CD14-positive monocyte (primary cell): ENCODE data around the gene TAS2R7. TPM values are rescaled to one million over a fixed set of nuclear protein-coding genes. Genes with fewer than 3 reads are reported as not detected.

ENCODE experiments used
- DNase-seq, 3 donors: peaks; one replicate each; pipeline ENCODE4 v3.0.0-alpha.2; 2011 to 2022
- H2AFZ ChIP-seq: 2 replicates; pipeline ENCODE4 v1.6.0; 2012; ENCODE audit warnings: mild to moderate bottlenecking, low read depth, low read length, inconsistent platforms; ENCODE audit not compliant: insufficient read depth, poor library complexity, severe bottlenecking
- H3K27ac ChIP-seq, 2 donors: 1 replicate in 1 of 2; 2 replicates in 1 of 2; pipeline ENCODE4 v1.5.1; 2012 to 2013; ENCODE audit warnings: low read length in 2 of 2, control low read depth in 1 of 2, inconsistent platforms in 1 of 2, low read depth in 1 of 2, mild to moderate bottlenecking in 1 of 2
- H3K27me3 ChIP-seq, 2 donors: one replicate each; pipeline versions ENCODE4 v1.6.0 to v1.6.1; 2011 to 2013; ENCODE audit warnings: low read length in 2 of 2; ENCODE audit not compliant: control insufficient read depth in 2 of 2, insufficient read depth in 2 of 2
- H3K36me3 ChIP-seq, 2 donors: replicated peaks in 1 of 2; 1 replicate in 1 of 2; 2 replicates in 1 of 2; pipeline versions ENCODE4 v1.5.1 to v1.6.1; 2012 to 2013; ENCODE audit warnings: low read length in 2 of 2, control low read depth in 1 of 2, inconsistent platforms in 1 of 2, mild to moderate bottlenecking in 1 of 2; ENCODE audit not compliant: insufficient read depth in 2 of 2, control insufficient read depth in 1 of 2
- H3K4me1 ChIP-seq, 2 donors: 1 replicate in 1 of 2; 2 replicates in 1 of 2; pipeline versions ENCODE4 v1.5.1 to v1.6.1; 2012 to 2013; ENCODE audit warnings: low read length in 2 of 2, control low read depth in 1 of 2, inconsistent platforms in 1 of 2, mild to moderate bottlenecking in 1 of 2, moderate library complexity in 1 of 2; ENCODE audit not compliant: insufficient read depth in 2 of 2, control insufficient read depth in 1 of 2
- H3K4me2 ChIP-seq: replicated peaks from 2 replicates; pipeline ENCODE3; 2012; ENCODE audit warnings: low read length, moderate library complexity, mild to moderate bottlenecking; ENCODE audit not compliant: poor library complexity, severe bottlenecking; ENCODE audit errors: extremely low read depth
- H3K4me3 ChIP-seq, 3 experiments: fragments of 200-600 bp in 1 of 3; sonication (generic) in 1 of 3; replicated peaks in 1 of 3; 1 replicate in 2 of 3; 2 replicates in 1 of 3; pipeline ENCODE4 v1.5.1; 2011 to 2013; ENCODE audit warnings: low read length in 3 of 3, mild to moderate bottlenecking in 3 of 3, control low read depth in 2 of 3, low read depth in 2 of 3, inconsistent platforms in 1 of 3, moderate library complexity in 1 of 3
- H3K79me2 ChIP-seq: 2 replicates; pipeline ENCODE4 v1.6.0; 2012; ENCODE audit warnings: mild to moderate bottlenecking, control low read depth, inconsistent platforms, low read length, moderate library complexity; ENCODE audit not compliant: insufficient read depth
- H3K9ac ChIP-seq: 2 replicates; pipeline ENCODE4 v1.6.0; 2017; ENCODE audit warnings: low read length, mild to moderate bottlenecking; ENCODE audit not compliant: insufficient read depth, poor library complexity, severe bottlenecking
- H3K9me3 ChIP-seq, 2 donors: replicated peaks in 1 of 2; 1 replicate in 1 of 2; 2 replicates in 1 of 2; pipeline versions ENCODE4 v1.5.1 to v1.6.1; 2012 to 2013; ENCODE audit warnings: low read length in 2 of 2, control low read depth in 1 of 2; ENCODE audit not compliant: control insufficient read depth in 1 of 2, insufficient read depth in 1 of 2
- H4K20me1 ChIP-seq: 2 replicates; pipeline ENCODE4 v1.6.0; 2012; ENCODE audit warnings: mild to moderate bottlenecking, low read length, control low read depth, moderate library complexity; ENCODE audit not compliant: insufficient read depth
- H3K27ac Mint-ChIP-seq, 7 donors: one replicate each; pipeline ENCODE4 v1.8.0; 2020; ENCODE audit warnings: mild to moderate bottlenecking in 7 of 7, mixed read lengths in 7 of 7, moderate library complexity in 6 of 7, inconsistent platforms in 2 of 7
- H3K27me3 Mint-ChIP-seq, 3 donors: one replicate each; pipeline ENCODE4 v1.8.0; 2021 to 2022; ENCODE audit warnings: low read depth in 3 of 3, mild to moderate bottlenecking in 3 of 3, mixed read lengths in 3 of 3, moderate library complexity in 3 of 3, inconsistent platforms in 1 of 3
- H3K36me3 Mint-ChIP-seq, 2 donors: one replicate each; pipeline ENCODE4 v1.8.0; 2020; ENCODE audit warnings: mixed read lengths in 2 of 2, inconsistent platforms in 1 of 2, mild to moderate bottlenecking in 1 of 2
- H3K4me1 Mint-ChIP-seq: one replicate; pipeline ENCODE4 v1.8.0; 2020; ENCODE audit warnings: mild to moderate bottlenecking, mixed read lengths
- H3K4me3 Mint-ChIP-seq, 2 donors: one replicate each; pipeline ENCODE4 v1.8.0; 2020; ENCODE audit warnings: mild to moderate bottlenecking in 2 of 2, mixed read lengths in 2 of 2, moderate library complexity in 1 of 2
- H3K9me3 Mint-ChIP-seq, 7 donors: one replicate each; pipeline ENCODE4 v1.8.0; 2020 to 2022; ENCODE audit warnings: mixed read lengths in 7 of 7, mild to moderate bottlenecking in 6 of 7, moderate library complexity in 6 of 7, inconsistent platforms in 2 of 7
- CTCF ChIP-seq: fragments of 200-600 bp; IDR thresholded peaks from one replicate; pipeline ENCODE4 v1.8.0; 2022; ENCODE audit warnings: antibody characterized with exemption, mild to moderate bottlenecking
- WGBS: methylation state at CpG from one replicate; pipeline ENCODE4 v1.1.5; 2013; ENCODE audit warnings: missing lambda C conversion rate; ENCODE audit not compliant: insufficient coverage; 5-methylcytosine and 5-hydroxymethylcytosine counted together
- intact Hi-C, 2 donors: fragments of 100-400 bp; cut with micrococcal nuclease; formaldehyde crosslinking; loops; one replicate each; pipeline versions ENCODE4 v1.15.0 to v1.15.1; 2023
- polyA minus RNA-seq: library from RNA; depleted of rRNA, polyadenylated mRNA; stranded (reverse); fragments of >200 nt; gene quantifications from 2 replicates; pipeline ENCODE4 v1.2.3, GENCODE V29; 2012
- polyA plus RNA-seq, 3 donors: library from polyadenylated mRNA; depleted of rRNA in 1 of 3; unstranded in 2 of 3; stranded (reverse) in 1 of 3; fragments of 300-500 nt in 2 of 3; fragments of >200 nt in 1 of 3; fragmentation: Illumina TruSeq in 2 of 3; gene quantifications; 1 replicate in 2 of 3; 2 replicates in 1 of 3; pipeline ENCODE4 v1.2.3, GENCODE V29; 2012 to 2021
- total RNA-seq, 12 experiments: library from RNA in 1 of 12; stranded (reverse) in 1 of 12; fragments of 120-200 nt in 1 of 12; gene quantifications; one replicate each; pipeline ENCODE4 v1.2.4 and lab custom pipeline; 2013 to 2026; ENCODE audit warnings: mixed read lengths in 6 of 12, inconsistent platforms in 1 of 12

The TAS2R7 gene
- not detected for total RNA-seq (2013)
- polyA plus RNA-seq (not detected), polyA minus RNA-seq (not detected in 2 replicates), total RNA-seq (lab: John Stamatoyannopoulos, UW) (0 to 0.15 (median 0) reads per million in 11 experiments)

- no peaks in the 10 kb centered on the region for H3K79me2 ChIP-seq
- no peak within 1 kb of the TSS for H2AFZ ChIP-seq
- H3K9ac ChIP-seq, result no peak within 1 kb of the TSS
- TF ChIP-seq CTCF, result no peak
- no peaks in the 10 kb centered on the region for H3K4me1 ChIP-seq
- H3K27me3 ChIP-seq, result no peaks in the 10 kb centered on the region
- Mint-ChIP-seq H3K27me3 (peaks cover 1 to 3% (median 1%) of the 10 kb centered on the region in 3 donors), H3K27ac (no peak within 1 kb of the TSS), H3K9me3 (peaks cover 0 to 2% (median 0%) of the 10 kb centered on the region in 7 donors), H3K4me1 (no peaks in the 10 kb centered on the region), H3K36me3 (no peaks in the 10 kb centered on the region), H3K4me3 (no peak within 1 kb of the TSS)
- intact Hi-C loops, result no loop called here
- no peaks in the 10 kb centered on the region for H3K36me3 ChIP-seq
- H3K4me2 ChIP-seq, result no peak within 1 kb of the TSS
- no peak for DNase-seq
- H3K27ac ChIP-seq, result no peak within 1 kb of the TSS
- 93% methylated on average over 3 of the region's 4 CpGs for whole genome bisulfite sequencing
- no peak within 1 kb of the TSS for H3K4me3 ChIP-seq
- H4K20me1 ChIP-seq, result no peaks in the 10 kb centered on the region
- H3K9me3 ChIP-seq, result no peaks in the 10 kb centered on the region
Observed at GRCh38 chr12:10802587-10802986, at the start of gene TAS2R7. TSS of gene TAS2R7 (minus strand) at chr12:10802627. CDS start at chr12:10802570, 57 bp downstream.

- Histone ChIP-seq H3K27me3 (no peaks in the 10 kb centered on the region), H3K79me2 (no peaks in the 10 kb centered on the region), H3K4me2 (no peak overlapping the region), H3K9me3 (peaks cover 7 to 11% of the 10 kb centered on the region in 2 donors), H3K27ac (no peak overlapping the region), H2AFZ (no peak overlapping the region), H4K20me1 (no peaks in the 10 kb centered on the region), H3K9ac (no peak overlapping the region), H3K4me1 (no peaks in the 10 kb centered on the region), H3K36me3 (no peaks in the 10 kb centered on the region), H3K4me3 (no peak overlapping the region)
- Mint-ChIP-seq H3K27me3 (no peaks in the 10 kb centered on the region), H3K36me3 (peaks cover 10 to 12% of the 10 kb centered on the region in 2 donors), H3K4me3 (no peak overlapping the region), H3K27ac (no peak overlapping the region), H3K9me3 (peaks cover 2 to 15% (median 5%) of the 10 kb centered on the region in 7 donors), H3K4me1 (no peaks in the 10 kb centered on the region)
- intact Hi-C loops, result no loop called here
- WGBS, result 100% methylated on average over 2 of the region's 4 CpGs
- no peak for TF ChIP-seq CTCF
- DNase-seq, result no peak
Observed at GRCh38 chr12:10851243-10851858, 48.9 kb upstream of the TAS2R7 start.
